Measurements from ENCODE around the gene KDM3B.

The KDM3B gene

DNA sequence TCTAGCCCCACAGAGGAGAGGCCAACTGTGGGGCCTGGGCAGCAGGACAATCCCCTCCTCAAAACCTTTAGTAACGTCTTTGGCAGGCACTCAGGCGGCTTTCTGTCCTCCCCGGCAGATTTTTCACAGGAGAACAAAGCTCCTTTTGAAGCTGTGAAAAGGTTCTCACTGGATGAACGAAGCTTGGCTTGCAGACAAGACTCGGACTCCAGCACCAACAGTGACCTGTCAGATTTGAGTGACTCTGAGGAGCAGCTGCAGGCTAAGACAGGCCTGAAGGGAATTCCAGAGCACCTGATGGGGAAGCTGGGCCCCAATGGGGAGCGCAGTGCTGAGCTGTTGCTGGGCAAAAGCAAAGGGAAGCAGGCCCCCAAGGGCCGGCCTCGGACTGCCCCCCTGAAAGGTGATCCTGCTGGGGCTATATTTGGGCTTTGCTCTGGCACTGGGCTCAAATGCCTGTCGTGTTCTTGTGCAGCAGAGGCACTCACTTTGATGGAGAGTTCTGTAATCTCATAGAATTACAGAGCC lies 39.4 kb downstream of the KDM3B start:
- DNase-seq: no peak

DNA sequence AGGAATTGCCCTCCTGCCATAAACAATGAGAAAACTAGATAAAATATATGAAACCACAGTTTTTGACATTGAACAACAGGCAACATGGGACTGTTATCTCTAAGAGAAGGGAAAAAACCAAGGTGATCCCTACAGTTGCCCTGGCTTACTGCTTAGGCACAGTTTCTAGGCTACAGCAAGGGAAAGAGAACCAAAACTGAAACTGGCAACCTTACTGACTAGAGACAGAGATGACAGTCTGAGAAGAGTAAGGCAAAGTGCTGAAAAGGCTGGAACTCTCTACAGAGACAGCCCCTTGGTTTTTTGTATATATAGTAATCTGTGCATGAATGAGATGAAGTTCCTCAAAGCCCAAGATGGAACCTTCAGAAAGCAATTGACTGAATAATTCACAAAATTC lies 50.2 kb downstream of the KDM3B start:
- DNase-seq: no peak

DNA sequence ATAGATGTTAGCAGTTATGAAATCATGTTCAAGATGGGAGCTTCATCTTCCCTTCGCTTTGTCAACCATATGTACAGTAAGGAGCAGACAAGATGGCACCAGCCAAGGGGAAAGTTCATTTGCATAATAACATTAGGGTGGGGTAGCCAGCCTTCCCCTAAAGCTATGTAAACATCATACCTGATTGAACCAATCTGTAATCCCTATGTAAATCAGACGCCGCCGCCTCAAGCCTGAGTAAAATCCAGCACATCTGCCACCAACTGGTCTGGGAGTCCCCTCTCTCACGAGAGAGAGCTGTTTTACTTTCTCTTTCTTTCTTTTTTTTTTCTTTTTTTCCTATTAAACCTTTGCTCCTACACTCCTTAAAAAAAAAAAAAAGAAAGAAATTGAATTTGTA lies 55.5 kb downstream of the KDM3B start:
- no peak for DNase-seq

DNA sequence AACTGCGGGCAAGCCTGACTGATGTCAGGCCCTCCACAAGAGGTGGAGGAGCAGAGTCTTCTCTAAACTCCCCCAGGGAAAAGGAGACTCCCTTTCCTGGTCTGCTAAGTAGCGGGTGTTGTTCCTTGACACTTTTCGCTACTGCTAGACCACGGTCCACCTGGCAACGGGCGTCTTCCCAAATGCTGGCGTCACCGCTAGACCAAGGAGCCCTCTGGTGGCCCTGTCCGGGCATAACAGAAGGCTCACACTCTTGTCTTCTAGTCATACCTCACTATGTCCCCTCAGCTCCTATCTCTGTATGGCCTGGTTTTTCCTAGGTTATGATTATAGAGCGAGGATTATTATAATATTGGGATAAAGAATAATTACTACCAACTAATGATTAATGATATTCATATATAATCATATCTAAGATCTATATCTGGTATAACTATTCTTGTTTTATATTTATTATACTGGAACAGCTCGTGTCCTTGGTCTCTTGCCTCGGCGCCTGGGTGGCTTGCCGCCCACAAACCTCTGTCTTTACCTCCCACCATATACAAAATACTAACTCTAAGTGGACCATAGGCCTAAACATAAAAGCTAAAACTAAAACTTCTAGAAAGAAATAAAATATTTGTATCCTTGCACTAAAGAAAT lies 58.6 kb downstream of the KDM3B start:
- peak; percentile 33 for DNase-seq

DNA sequence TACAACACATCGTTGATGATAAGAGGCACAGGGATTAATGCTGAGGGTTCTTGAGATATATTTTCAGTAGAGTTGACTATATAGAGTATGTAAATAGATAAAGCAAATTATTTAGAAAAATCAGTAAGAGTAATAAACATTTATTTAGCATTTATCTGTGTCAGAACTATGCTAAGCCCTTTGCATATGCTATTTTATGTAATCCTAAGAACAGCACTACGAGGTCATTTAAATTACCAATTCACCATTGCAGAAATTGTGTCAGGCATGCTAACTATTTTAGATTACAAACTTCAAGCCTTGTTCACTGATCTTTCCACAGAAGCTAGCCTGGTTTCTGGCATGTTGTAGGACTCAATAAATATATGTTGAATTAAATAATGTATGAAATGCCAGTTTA lies 66.0 kb downstream of the KDM3B start:
- DNase-seq: no peak

DNA sequence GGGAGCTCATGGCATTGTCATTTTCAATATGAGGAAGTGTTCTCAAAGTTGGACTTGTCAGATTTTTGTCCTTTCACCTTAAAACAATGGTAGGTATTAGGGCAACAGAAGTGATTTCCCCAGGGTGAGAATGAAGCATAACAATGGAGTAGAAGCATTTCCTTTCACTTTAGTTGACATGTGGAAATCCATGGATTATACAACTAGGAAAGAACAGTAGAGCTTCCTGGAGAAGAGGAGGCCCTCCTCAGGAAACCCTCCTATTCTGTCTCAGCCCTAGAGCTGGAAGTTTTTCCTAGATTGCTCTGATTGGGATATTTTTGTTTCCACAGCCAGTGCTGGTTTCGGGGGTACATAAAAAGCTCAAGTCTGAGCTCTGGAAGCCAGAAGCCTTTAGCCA lies 72.6 kb downstream of the KDM3B start:
- no peak for DNase-seq

DNA sequence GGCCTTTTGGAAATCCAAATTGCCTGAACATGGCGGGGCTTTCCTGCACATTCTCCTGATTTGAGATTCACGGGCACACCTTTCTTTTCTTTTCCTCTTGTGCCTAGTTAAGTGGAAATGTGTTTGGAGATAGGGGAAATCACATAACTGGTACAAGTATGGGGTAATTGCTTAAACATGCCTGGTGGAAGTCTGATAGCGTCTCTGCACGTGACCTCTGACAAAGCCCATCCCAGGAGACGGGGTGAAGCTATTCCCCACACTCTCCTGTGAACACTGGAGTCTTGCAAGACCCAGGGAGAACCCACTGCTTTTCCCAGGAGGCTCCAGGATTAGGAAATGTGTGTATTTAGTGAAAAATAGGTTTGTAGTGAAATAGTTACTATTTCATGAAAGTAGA lies 83.5 kb downstream of the KDM3B start:
- DNase-seq: no peak

DNA sequence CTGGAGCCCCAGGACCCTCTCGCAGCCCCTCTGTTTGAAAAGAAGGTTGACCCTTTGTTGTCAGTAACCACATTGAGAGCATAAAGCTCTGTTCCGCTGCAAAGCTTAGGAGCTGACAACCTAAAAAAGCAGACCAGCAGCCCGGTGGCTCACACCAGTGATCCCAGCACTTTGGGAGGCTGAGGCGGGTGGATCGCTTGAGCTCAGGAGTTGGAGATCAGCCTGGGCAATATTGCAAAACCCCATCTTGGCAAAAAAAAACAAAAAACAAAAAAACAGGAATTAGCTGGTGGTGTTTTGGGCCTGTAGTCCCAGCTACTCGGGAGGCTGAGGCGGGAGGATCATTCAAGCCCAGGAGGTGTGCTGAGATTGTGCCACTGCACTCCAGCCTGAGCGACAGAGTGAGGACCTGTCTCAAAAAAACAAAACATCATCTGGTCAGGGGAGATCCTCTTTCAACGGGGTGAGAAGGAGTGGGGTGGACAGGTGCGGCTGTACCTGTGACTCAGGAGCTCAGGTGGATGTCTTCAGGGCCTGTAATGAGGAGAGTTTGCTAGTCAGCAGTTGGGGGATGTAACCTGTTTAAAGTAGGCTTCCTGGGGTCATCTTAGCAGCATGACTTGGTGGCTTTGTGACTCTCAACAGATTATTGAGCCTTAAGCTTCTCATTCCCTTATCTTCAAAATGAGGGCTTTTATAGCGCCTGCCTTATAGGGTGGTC lies 85.7 kb downstream of the KDM3B start:
- DNase-seq: no peak

DNA sequence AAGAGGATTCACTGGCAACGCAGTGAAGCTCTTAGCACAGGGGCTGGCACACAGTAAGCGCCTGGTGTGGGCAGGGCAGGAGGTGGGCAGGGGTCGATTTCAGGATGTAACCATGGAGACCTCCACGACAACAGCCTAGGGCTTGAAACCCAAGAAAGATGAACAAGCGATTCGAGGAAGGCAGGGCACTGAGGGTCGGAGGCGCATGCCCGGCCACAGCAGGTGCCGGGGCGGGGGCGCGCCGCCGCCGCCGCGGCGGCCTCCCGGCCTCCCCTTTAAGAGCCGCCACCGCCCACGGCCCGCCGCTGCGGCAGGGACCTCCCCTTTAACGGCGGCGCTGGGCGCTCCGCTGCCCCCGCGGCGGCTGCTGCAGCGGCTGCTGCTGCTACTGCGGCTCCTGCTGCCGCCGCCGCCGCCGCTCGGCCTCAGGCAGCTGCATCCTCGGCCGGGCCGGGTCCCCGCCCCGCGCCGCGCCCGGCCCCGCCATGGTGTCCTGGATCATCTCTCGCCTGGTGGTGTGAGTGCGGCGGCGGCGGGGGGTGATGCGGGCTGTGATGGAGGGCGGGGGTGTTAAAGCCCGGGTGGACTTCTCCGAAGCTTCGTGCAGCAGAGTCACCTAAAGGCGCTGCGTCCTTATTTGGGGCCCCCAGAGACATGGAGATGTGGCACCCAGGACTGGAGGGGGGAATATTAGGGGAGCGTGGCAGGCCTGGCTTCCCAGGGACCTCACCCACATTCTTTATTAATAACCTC lies 86.4 kb downstream of the KDM3B start, which contains the start of gene REEP2:
TSS of gene REEP2 (plus strand) at position 334 of the 753 bp plus-strand sequence. CDS start at position 486, 152 bp downstream.
- peak; percentile 13 for DNase-seq

DNA sequence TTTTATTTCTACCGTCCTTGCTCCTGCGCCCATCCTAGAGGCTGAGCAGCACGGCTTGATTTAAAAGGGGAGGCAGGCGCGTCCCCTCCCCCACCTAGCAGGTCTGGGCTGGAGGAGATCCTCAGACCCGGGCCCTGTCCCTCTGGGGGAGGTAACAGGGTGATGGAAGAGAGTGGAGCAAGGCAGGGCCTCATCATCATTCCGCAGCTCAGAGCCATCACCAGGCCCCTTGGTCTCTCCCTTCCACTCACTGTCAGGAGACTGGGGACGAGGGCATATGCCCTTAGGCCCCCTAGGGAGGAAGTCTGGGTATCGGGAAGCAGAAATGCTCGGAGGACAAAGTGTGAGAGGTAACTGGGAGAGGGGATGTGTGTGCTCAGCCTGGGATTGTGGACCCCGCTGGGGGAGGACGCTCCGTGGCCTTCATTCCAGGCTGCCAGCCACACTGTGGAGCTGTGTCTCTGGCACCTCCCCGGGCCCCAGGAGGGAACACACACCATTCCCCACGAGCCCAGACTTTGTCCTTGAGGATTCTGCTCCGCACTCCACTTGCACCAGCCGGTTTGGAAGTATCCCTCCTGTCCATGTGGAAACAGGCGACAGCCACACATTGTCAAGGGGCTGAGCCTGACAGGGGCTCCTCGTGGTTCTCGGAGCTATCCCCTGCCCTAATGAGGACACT lies 87.1 kb downstream of the KDM3B start:
- no peak for DNase-seq

DNA sequence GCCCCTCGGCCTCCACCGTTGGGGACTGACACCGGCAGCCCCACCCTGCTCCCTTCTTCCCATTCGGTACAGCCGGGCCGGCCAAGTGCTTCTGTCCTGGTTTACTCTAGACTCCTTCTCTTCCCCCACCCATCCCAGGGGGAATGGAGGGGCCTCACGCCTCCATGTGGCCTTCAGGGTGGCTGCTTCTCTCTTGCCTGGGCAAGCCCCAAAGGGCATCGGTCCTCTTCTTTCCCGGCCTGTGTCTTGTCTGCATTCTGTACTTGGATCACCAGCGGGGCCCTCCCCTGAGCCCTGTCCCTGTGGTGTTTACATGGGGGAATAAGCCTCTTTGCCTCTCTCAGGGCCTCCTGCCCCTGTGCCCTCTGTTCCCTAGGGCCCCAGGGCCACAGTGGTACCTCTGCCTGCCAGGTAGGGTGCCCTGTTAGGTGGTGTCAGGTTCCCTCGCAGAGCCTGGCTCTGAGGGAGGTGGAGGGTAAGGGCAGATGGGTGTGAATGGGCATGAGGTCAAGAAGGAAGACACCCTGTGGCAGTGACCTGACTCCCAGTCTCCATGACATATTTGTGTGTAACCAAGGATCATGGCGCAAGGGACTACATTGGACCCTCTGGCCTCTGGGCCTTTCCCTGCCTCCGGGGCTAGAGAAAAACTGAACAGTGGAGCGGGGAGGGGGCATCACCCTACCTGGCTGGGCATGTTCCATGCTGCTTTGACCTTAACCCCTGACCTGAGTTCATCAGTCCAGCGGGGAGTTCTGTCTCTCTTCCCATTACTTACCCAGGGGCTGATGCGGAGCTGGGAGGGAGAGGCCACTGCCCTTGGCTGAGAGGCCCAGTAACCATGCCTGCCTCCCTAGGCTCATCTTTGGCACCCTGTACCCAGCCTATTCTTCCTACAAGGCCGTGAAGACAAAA lies 87.9 kb downstream of the KDM3B start:
- DNase-seq: no peak

DNA sequence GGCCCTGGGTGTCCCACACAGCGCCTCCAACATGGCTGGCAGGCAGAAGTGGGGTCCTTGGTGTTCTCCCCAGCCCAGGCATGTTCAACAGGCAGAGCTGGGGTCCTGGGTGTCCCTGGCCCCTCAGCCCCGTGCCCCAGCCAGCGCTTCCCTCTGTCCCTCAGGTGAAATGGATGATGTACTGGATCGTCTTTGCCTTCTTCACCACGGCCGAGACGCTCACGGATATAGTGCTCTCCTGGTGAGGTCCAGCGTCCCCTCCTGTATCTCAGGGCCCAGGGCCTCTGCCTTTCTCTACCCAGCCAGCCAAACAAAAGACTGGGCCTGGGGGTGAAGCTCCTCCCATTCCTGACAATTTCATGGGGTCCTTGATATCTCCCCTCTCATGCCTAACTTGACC lies 88.7 kb downstream of the KDM3B start:
- no peak for DNase-seq

DNA sequence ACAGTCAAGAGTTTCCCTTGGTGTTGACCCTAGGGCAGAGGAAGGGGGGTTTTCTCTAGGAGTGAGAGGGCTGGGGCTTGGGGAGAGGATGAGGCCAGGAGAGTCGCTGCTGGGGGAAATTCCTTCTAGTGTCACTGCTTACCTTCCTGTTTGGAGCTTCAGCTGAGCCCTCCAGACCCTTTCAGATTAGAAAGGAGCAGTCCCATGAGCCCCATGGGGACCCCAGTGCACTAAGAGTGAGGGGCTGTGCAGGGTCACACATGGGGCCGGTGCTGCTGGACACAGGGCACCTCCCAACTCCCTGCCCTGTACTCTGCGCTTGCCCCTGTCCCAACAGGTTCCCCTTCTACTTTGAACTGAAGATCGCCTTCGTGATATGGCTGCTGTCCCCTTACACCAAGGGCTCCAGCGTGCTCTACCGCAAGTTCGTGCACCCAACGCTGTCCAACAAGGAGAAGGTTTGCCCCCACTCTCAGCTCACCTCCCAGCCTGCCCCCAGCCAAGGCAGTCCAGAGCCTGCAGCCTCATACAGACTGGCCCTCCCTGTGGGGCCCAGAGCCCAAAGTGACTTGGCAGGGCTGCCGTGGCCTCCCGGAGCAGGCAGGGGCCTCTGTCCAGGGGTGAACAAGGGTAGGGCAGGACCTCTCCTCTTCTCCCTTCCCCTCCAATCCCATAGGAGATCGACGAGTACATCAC lies 91.7 kb downstream of the KDM3B start:
- DNase-seq: no peak

DNA sequence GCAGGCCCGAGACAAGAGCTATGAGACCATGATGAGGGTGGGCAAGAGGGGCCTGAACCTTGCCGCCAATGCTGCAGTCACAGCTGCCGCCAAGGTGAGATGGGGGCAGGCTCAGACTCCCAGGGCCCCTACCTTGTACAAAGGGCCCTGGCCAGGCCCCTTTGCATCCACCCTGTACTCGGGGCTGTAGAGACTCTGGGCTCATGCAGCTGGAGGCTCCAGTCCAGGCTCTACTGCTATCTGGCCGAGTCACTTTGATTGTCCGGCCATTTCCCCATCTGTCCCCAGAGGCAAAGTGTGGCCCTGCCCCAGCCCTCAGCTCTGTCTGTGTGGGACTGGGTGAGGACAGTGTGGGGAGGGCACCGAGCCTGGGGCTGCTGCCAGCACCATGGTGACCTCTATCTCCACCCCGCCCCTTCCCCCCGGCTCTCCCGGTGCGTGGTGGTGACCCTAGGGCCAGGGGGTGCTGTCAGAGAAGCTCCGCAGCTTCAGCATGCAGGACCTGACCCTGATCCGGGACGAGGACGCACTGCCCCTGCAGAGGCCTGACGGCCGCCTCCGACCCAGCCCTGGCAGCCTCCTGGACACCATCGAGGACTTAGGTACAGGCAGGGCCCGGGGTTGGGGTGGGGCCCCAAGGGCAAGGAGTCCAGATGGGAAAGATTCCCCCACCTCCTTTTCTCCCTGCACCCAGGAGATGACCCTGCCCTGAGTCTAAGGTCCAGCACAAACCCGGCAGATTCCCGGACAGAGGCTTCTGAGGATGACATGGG lies 92.5 kb downstream of the KDM3B start:
- no peak for DNase-seq

DNA sequence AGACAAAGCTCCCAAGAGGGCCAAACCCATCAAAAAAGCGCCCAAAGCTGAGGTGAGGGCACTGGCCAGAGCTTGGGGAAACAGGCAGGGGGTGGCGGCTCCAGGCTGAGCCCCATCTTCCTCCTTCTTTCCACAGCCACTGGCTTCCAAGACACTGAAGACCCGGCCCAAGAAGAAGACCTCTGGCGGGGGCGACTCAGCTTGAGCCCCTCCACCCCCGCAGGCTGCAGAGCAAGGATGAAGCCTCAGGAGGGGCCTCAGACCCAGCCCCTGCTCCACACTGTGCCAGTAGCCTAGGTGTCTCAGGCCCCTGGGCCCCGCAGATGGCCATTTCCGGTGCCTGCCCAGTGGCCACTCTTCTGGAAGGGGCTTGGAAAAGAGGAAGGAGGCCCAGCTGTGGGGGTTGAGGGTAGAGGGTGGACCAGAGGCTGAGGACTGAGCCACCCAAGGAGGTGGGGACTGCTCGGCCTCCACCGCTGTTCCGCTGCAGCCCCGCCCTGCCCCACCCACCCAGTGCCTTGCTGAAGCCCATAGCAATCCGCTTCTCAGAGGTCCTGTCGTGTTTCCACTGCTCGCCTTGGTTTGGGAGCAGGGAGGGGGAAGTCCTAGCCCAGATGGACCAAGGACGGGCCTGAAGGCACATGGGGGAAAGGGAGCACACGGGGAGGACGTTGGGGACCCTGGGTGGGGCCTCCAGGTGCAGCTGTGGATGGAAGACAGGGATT lies 93.2 kb downstream of the KDM3B start:
- no peak for DNase-seq

DNA sequence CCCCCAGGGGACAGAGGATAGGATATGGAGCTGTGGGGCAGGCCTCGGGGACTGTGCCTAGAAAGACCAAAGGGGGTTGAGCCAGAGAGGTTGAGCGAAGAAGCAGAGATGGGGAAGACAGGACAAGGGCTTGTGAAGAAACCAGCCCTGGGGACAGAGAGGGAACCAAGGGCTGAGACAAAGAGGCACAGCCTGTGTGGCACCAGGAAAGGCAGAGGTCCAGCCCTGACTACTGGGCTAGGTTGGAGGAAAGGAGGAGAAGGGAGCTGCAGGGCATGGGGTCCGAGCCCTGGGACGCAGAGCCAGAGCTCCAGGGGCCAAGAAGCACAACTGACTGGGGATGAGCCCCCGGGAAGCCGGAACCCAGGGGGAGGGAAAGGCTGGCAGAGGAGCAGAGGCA lies 95.6 kb downstream of the KDM3B start:
- DNase-seq: no peak

DNA sequence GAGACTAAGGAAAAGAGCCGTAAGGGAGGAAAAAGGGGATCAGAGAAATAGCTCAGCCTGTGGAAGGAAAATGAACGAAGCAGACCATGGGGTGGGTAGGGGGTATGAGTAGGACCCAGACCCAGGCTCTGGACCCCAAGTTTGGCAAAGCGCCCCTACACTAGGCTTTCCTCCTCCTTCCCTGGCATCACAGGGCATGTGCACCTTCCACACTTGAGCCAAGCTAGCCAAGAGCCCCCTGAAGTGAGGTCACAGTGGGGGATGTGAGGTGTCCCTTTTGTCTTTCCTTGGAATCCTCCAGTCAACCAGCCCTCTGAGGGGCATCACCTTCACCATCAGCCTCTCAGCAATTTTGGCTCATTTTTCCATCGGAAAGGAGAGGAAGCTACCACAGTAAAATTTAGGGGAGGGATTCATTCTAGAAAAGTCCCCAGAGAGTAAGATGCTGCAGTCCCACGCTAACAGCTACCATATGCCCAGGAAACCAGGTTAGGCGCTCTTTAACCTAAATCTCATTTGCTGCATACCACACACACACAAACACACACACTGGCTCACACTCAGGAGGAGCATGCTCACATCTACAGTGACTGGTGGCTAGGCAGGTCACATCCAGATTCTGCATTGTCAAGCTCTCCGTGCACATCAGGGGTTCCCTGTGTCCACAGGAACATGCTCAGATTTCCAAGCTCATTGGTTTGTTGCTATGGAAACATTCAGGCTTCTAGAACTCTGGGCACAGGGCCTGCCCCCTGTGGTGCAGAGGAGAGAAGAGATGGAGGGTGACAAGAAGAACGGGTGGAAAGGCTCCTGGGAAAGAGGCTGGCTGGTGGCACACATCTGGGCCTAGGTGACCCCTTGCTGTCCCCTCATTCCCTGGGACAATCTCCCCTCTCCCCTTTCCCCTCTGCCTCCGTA lies 96.3 kb downstream of the KDM3B start:
- no peak for DNase-seq

DNA sequence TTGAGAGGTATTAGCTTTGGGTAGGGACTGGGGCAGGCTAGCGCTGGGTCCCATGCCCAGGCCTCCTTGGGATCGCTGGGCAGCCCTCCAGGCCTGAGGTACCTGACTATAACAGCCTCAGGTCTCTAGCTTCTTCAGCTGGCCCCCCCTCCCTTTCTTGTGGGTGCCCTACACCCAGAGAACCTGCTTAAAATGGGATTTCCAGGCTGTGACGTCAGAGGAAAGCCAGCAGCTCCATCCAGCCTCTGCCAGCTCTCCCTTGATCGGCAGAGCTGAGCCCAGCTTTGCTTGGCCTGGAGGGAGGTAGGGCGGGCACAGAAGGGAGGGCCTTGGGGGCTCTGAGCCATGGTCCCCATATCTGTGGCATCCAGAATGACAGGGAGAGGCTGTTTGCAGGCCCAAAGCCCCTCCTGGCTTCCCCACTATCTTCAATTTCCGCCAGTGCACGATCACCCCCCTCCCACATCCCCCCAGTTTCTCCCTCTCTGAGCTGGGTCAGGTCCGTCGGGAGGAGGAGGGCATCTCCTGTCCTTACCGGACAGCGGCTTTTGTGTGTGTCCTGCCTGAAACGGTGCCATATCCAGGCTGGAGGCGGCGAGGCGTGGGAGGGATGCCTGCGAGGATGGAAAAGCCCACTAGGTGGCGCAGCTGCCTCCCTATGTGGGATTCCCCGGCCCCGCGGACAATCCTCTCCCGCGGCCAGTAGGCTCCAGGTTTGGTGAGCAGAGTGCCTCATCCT lies 97.2 kb downstream of the KDM3B start:
- DNase-seq: peak; percentile 81
